NCI-H510A (cell line): ENCODE data around the gene CAPZA1.
A peak's percentile ranks its signal among the peaks of the same experiment; 100 is the strongest.
"Not testable (repeated sequence)": the region's sequence is repeated elsewhere in the genome, so short reads cannot be mapped to it uniquely, and the experiment has no call there.

Experiments
- DNase-seq: peaks from one replicate; lab custom pipeline; 2025; lab: John Stamatoyannopoulos, UW

Gene CAPZA1

DNA sequence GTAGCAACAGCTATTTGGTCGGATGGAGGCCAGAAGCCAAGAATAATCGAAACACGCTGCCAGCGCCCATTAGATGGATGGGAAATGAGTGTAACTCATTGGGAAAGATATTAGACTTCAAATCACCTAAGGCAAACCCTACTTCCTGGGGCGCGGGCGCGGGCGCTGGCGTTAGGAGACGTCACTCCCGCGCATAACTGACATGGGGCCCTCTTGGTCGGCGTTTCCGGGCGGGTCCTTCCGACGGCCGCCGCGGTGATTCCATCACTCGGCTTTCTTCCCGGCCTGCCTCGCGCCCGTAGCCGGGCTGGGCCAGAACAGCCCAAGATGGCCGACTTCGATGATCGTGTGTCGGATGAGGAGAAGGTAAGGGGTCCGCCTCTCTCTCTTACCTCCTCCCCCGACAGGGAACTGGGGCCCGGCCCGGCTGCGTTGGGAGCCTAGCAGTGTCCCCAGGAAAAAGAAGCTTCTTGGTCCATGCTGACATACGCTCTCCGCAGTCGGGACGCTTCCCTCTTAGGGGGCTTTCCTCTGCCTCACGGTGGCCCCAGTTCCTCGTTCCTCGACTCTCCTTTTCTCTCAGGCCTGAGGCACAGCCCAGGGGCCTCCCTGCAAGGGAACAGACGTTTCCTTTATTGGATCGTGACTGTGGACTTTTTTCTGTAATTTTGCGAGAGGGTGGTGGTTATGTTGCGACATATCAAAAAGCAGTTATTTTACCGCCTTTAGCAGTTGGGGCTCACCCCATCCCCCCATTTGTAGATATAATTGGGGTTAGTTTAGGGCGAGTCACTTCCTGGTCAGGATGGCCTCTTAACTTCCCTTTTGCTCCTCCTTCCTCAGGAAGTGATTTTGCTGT, at the start of gene CAPZA1:
CAPZA1 (plus strand) TSS at position 315 of the 859 bp plus-strand sequence; CDS start at position 328, 13 bp downstream.
- DNase-seq, result peak; percentile 86

GRCh38 chr1:112575154-112575804, 44.4 kb upstream of the CAPZA1 start:
- DNase-seq, result no peak

DNA sequence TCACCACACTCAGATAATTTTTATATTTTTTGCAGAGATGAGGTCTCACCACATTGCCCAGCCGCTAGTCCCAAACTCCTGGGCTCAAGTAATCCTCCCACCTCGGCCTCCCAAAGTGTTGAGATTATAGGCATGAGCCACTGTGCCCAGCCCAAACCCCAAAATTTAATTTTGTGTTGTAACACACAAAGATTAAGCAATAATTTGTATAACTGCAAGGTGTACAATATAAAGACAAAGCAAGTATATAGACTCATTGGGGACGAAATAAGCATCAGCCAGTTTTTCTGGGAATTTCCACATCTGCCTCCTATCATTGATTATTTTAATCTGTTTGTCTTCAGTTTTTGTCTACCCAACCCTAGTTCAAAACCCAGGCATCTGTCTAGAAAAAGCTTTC, 43.4 kb upstream of the CAPZA1 start:
- no peak for DNase-seq

GRCh38 chr1:112579801-112580510, 39.7 kb upstream of the CAPZA1 start:
- DNase-seq, result no peak

GRCh38 chr1:112581586-112582192, 37.9 kb upstream of the CAPZA1 start:
- DNase-seq, result no peak

- DNase-seq, result no peak
Measured at GRCh38 chr1:112583366-112583765, 36.3 kb upstream of the CAPZA1 start.

- no peak for DNase-seq
Measured at GRCh38 chr1:112589766-112590165, 29.9 kb upstream of the CAPZA1 start.

DNA sequence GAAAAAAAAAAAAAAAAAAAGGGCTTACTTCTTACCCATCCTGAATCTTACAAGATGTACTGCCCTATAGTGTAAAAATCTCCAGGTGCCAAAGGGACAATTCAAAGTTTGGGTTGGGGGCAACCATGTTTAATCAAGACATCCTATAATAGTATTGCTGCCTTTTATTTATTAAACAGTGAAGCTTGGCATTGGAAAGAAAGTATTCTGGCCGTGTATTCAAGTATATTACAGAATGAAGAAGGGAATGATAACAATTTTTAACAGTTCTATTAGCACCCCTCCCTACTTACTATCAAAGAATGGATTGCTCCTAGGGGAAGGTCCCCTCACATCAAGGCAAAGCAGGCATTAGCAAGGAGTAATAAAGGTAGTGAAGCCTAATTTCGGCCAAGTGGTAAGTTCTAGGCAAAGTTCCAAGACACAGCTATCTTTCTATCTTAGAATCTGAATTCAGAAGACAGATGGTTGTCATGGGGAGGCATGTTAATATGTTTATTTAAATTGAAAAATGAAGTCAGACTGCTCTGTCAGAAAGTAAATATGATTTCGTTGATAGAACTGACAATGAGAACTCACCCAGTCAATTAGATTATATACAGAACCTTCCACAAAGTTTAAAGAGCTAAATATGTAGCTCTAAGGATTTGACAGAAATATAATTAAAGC, 25.3 kb upstream of the CAPZA1 start:
- no peak for DNase-seq

- DNase-seq, result no peak
Measured at GRCh38 chr1:112599477-112599876, 20.2 kb upstream of the CAPZA1 start.

GRCh38 chr1:112603012-112603411, 16.6 kb upstream of the CAPZA1 start:
- no peak for DNase-seq

DNA sequence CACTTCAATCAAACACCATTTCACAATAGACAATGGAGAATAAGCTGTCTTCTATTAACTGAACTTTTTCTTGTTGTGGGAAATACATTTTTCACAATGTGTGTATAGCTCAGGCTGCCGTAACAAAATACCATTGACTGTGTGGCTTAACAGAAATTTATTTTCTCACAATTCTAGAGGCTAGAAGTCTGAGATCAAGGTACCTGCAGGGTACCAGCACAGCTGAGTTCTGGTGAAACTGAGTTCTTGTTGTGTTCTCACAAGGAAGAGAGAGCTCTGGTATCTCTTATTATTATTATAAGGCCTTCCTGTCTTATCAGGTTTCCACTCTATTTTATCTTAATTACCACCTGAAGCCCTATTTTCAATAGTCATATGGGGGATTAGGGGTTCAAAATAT, 16.1 kb upstream of the CAPZA1 start:
- no peak for DNase-seq

- DNase-seq, result no peak
Measured at GRCh38 chr1:112605633-112606327, 13.9 kb upstream of the CAPZA1 start.

- no peak for DNase-seq
Measured at GRCh38 chr1:112614460-112615065, 5.1 kb upstream of the CAPZA1 start.

DNA sequence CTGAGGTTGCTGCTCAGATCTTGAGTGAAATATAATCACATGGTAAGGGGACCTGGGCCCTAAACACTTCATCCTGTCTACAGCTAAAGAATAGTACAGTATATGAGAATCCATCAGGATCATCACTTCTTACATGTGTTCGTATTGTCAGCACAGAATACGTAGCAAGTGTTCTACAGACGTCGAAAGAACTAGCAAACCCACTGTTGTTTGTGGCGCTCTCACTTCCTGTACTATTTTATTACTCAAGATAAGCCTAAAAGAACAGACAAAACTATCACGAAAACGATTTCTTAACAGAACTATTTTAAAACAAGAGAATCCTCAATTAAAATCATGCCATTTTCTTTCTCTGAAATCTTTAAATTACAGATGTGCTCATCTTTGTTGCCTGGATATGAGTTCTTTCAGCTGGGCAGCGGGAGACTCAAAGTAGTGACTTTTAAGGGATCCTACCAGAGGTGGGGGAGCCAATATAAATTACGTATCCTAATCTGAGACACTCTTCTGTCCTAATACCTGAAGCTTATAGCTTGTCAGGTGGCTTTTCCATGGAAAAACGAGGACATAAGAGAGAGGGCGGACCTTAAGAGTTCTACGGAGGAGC, 1.4 kb upstream of the CAPZA1 start:
- no peak for DNase-seq

DNA sequence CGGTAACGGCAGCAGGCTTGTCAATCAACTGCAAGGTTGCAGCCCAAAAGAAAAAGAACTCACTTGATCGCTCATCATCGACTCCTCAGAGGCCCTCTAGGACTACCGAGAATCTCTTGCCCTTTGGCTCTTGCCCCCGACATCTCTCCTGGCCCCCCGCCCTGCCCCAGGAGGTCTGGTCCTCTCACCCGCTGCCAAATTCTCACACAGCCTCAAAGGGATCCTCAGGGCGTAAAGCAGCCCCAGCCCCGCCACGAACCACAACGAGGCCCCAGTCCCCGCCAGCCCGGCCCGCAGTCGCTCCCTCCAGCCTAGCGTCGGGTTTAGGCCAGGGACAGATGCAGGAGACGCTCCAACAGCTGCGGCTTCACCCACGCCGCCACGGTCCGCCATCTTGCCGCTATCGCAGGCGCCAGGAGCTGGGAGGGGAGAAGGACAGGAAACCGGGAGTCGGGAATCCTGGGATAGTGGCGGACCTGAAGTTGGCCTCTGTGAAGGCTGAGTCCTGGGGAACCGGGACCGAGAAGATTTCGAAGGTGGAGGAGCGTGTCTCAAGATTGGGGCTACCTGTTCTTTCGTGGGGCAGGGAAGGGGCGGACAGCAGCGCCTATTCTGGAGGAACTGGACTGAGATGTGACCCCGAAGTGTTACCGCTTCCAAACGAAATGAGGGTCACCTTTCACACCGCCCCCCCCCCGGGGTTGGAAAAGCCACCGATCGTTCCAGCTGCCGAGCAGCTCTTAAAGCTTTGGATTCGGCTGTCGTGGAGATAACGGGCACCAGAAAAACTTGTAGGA, 713 bp upstream of the CAPZA1 start, which contains the start of gene ST7L:
ST7L (minus strand) TSS at position 421 of the 797 bp plus-strand sequence; CDS start at position 393, 28 bp downstream.
- peak; percentile 59 for DNase-seq

DNA sequence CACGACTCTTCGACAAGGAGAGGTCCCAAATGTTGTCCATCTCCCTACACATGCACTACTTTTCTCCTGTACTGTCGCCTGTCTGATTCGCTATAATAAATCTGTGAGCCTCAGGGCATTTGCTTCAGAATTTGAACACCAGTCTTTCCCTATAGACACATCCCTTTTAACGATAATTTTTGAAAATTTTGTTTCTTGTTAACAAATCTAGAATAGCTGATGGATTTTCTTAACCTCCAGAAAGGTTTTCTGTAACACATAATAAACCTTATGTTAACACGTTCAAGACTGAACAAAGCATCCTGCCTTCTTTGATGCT, 704 bp downstream of the CAPZA1 start:
- no peak for DNase-seq

DNA sequence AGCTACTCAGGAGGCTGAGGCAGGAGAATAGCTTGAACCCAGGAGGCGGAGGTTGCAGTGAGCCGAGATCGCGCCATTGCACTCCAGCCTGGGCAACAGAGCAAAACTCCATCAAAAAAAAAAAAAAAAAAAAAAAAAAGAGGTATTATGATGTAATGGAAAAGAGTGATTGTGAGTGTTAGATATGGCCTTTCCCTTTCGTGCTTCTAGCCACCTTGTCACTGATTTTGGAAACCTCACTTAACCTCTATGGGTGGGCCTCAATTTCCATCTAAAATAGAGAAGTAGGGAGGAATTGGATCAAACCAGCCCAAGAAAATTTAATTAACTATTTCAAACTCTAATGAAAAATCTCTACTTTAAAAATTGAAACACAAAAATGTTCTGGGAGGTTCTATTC, 4.9 kb downstream of the CAPZA1 start:
- DNase-seq, result not testable (repeated sequence)

- no peak for DNase-seq
Measured at GRCh38 chr1:112625696-112626095, 6.1 kb downstream of the CAPZA1 start.

DNA sequence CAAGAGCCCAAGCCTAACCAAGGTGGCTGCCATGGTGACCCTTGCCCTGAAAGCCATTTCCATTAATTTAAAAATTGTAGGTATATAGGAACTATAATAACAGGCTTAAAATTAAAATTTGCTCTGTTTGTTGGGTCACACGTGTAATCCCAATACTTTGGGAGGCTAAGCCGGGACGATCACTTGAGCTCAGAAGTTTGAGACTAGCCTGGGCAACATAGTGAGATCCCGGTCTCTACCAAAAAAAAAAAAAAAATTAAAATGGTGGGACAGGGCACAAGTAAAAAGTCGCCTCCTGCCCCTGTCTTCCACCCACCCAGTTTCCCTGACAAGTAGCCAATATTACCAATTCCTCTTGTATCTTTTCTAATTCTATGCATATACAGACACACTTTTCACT, 6.6 kb downstream of the CAPZA1 start:
- no peak for DNase-seq
